Caco-2 (cell line): Measurements from ENCODE around the gene TCP1. TPM values are rescaled to one million over a fixed set of nuclear protein-coding genes. Genes with fewer than 3 reads are reported as not detected.

ENCODE experiments used
- BruUV-seq: library from RNA; stranded (reverse); fragments of 400-500 nt; replicated peaks from 2 replicates; lab custom pipeline; 2021; lab: Mats Ljungman, UMichigan
- CTCF ChIA-PET: fragments of 300-600 bp; sonication (Branson Sonifier 250); formaldehyde crosslinking; loops from one replicate; lab custom pipeline; 2022; ENCODE audit warnings: antibody characterized with exemption; lab: Charles Lee
- POLR2A ChIA-PET: fragments of 300-600 bp; sonication (Branson Sonifier 250); formaldehyde crosslinking; loops from one replicate; lab custom pipeline; 2022; ENCODE audit warnings: antibody characterized with exemption; lab: Charles Lee
- DNase-seq, 2 experiments: peaks; one replicate each; pipeline versions ENCODE4 v3.0.0 to v3.0.0-alpha.2; 2020 to 2022
- H3K27me3 ChIP-seq: replicated peaks from 2 replicates; pipeline ENCODE4 v1.6.0; 2011; ENCODE audit warnings: low read length; ENCODE audit not compliant: control insufficient read depth, insufficient read depth
- H3K36me3 ChIP-seq: 2 replicates; pipeline ENCODE4 v1.5.1; 2011; ENCODE audit warnings: low read length; ENCODE audit not compliant: control insufficient read depth, insufficient read depth
- H3K4me1 ChIP-seq: fragments of 250-450 bp; sonication (Bioruptor Pico); 2 replicates; pipeline ENCODE4 v1.5.1; 2020; ENCODE audit warnings: mild to moderate bottlenecking
- H3K4me3 ChIP-seq: 2 replicates; pipeline ENCODE4 v1.5.1; 2011; ENCODE audit warnings: low read depth, mild to moderate bottlenecking, control low read depth, low read length
- H3K9me3 ChIP-seq: fragments of 250-450 bp; sonication (Bioruptor Pico); 2 replicates; pipeline ENCODE4 v1.5.1; 2020; ENCODE audit warnings: mild to moderate bottlenecking, moderate library complexity
- H3K27ac Mint-ChIP-seq: one replicate; pipeline ENCODE4 v1.8.0; 2022; ENCODE audit warnings: mixed read lengths; ENCODE audit not compliant: unreplicated experiment
- H3K27me3 Mint-ChIP-seq: one replicate; pipeline ENCODE4 v1.8.0; 2022; ENCODE audit warnings: mixed read lengths; ENCODE audit not compliant: insufficient read depth, unreplicated experiment
- H3K36me3 Mint-ChIP-seq: one replicate; pipeline ENCODE4 v1.8.0; 2022; ENCODE audit warnings: mild to moderate bottlenecking, mixed read lengths; ENCODE audit not compliant: insufficient read depth, unreplicated experiment
- H3K4me1 Mint-ChIP-seq: one replicate; pipeline ENCODE4 v1.8.0; 2022; ENCODE audit warnings: low read depth, mixed read lengths; ENCODE audit not compliant: unreplicated experiment
- H3K4me3 Mint-ChIP-seq: one replicate; pipeline ENCODE4 v1.8.0; 2022; ENCODE audit warnings: mild to moderate bottlenecking, moderate library complexity, mixed read lengths; ENCODE audit not compliant: unreplicated experiment
- H3K9me3 Mint-ChIP-seq: one replicate; pipeline ENCODE4 v1.8.0; 2022; ENCODE audit warnings: mixed read lengths; ENCODE audit not compliant: unreplicated experiment
- CTCF ChIP-seq, 2 experiments: fragments of 200-600 bp in 1 of 2; IDR thresholded peaks; 1 replicate in 1 of 2; 2 replicates in 1 of 2; pipeline versions ENCODE4 v1.5.1 to v1.8.0; 2011 to 2022; ENCODE audit warnings: antibody characterized with exemption in 1 of 2, control low read depth in 1 of 2, inconsistent platforms in 1 of 2, low read depth in 1 of 2, low read length in 1 of 2, mild to moderate bottlenecking in 1 of 2, moderate library complexity in 1 of 2; ENCODE audit not compliant: insufficient read depth in 1 of 2, severe bottlenecking in 1 of 2, unreplicated experiment in 1 of 2
- intact Hi-C: fragments of 100-400 bp; cut with micrococcal nuclease; formaldehyde crosslinking; loops from one replicate; pipeline ENCODE4 v1.10.0; 2022; ENCODE audit not compliant: unreplicated experiment
- total RNA-seq: library from RNA; stranded (reverse); gene quantifications from 2 replicates; pipeline ENCODE4 v1.2.3, GENCODE V29; 2022

TCP1 gene
- total RNA-seq, 1 experiment from 2014 or later = 286 TPM

DNA sequence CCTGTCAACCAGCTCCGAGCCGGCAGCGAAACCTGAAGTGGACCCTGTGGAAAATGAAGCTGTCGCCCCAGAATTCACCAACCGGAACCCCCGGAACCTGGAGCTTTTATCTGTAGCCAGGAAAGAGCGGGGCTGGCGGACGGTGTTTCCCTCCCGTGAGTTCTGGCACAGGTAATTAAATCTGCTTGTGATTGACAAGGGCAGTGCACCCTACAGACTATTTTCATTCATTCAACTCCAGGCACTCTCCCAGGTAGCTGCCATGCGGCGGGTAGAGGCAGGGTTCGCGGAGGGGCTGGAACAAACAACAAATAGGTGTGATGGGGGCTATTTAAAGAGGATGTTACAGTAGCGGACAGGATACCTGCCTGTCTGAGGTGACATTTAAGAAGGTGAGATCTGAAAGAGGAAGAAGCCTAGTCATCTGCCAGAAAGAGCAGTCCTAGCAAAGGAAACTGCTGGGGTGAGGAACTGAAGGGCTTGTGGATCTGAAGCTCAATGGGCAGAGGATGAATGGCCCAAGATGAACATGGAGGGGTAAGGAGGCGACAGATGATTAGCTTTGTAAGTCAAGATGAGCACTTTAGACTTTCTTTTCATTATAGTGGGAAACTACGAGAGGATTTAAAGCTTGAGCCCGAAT lies 1.7 kb upstream of the TCP1 start:
- Mint-ChIP-seq H3K4me1 (peaks cover 18% of the 10 kb centered on the region), H3K27ac (peak overlapping the region; percentile 98), H3K36me3 (peaks cover 94% of the 10 kb centered on the region), H3K27me3 (no peaks in the 10 kb centered on the region), H3K4me3 (peak overlapping the region; percentile 96), H3K9me3 (no peaks in the 10 kb centered on the region)
- H3K4me3 ChIP-seq = peak overlapping the region; percentile 95
- H3K36me3 ChIP-seq = peaks cover 3% of the 10 kb centered on the region
- no peaks in the 10 kb centered on the region for H3K27me3 ChIP-seq
- ChIA-PET CTCF (interaction anchor here (0.9 to 1.6 kb wide), 3 partner anchors 16 to 657 kb away, joined by 3 to 7 read pairs (median 4); partner anchors contain the start of gene ACAT2), POLR2A (interaction anchor here (1.0 to 4.4 kb wide), 5 partner anchors 15 to 178 kb away, joined by 3 to 71 read pairs (median 21); partner anchors contain the start of genes ACAT2 and WTAP)
- intact Hi-C loops = loop anchor here (1.0 kb wide), 2 partner anchors 16 to 64 kb away; partner anchors contain the start of gene WTAP
- BruUV-seq = no TSS peak
- DNase-seq = peak in 1 of 2 experiments; percentile 20
- H3K9me3 ChIP-seq = no peaks in the 10 kb centered on the region
- no peak for TF ChIP-seq CTCF (IDR thresholded peaks at IDR 0.05; ENCODE audit: insufficient read depth in 1 of 2, low read depth in 1 of 2, low read length in 1 of 2, severe bottlenecking in 1 of 2, unreplicated experiment in 1 of 2)
- peaks cover 18% of the 10 kb centered on the region for H3K4me1 ChIP-seq

DNA sequence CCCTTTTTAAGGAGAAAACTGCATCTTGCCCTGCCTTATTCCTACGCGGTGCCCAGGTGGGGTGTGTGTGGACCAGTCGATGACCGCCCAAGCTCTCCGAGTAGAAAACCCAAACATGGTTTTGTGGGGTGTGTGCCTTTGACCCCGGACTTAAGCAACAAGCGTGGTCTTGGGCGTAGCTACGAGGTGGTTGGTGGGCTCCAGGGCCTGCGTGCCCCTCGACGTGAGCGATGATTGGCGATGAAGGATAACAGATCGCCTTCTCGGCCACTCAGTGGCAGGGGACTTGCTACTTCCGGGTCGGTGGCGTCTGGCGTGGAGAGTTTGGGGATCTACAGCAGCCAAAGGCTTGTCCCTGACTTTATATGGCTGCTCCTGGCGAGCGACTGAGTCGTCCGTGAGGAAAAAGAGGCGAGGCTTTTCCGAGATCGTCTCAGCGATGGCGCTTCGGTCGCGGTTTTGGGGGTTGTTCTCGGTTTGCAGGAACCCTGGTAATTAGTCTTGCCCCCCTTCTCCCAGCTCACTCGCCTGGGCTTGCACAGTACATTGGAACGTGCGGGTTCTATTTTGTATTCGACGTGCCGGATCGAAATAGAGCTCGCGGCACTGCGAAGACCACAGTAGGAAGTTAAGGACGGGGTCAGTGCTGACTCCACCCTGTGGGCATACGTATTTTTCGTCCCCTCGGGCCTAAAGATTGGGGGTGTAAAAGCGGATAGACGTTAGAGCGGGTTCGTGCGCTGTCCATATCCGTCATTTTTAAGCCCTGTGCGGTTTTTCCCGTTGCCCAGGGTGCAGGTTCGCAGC lies 950 bp upstream of the TCP1 start, which contains the start of gene MRPL18:
Gene MRPL18 (plus strand): TSS at position 319 of the 807 bp plus-strand sequence. CDS start 121 bp downstream, at position 440.
- Histone ChIP-seq H3K4me3 (peak within 1 kb of the TSS; percentile 95), H3K4me1 (peaks cover 18% of the 10 kb centered on the region), H3K27me3 (no peaks in the 10 kb centered on the region), H3K9me3 (no peaks in the 10 kb centered on the region), H3K36me3 (peaks cover 3% of the 10 kb centered on the region)
- peak; percentile 91 to 95 for DNase-seq
- Mint-ChIP-seq H3K36me3 (peaks cover 94% of the 10 kb centered on the region), H3K4me3 (peak within 1 kb of the TSS; percentile 96), H3K4me1 (peaks cover 18% of the 10 kb centered on the region), H3K27me3 (no peaks in the 10 kb centered on the region), H3K9me3 (no peaks in the 10 kb centered on the region), H3K27ac (peak within 1 kb of the TSS; percentile 98)
- TSS peak; percentile 33 for BruUV-seq
- TF ChIP-seq CTCF (IDR thresholded peaks at IDR 0.05; ENCODE audit: insufficient read depth in 1 of 2, low read depth in 1 of 2, low read length in 1 of 2, severe bottlenecking in 1 of 2, unreplicated experiment in 1 of 2) = no peak
- CTCF ChIA-PET = interaction anchor here (0.9 to 1.6 kb wide), 5 partner anchors 16 to 656 kb away, joined by 3 to 7 read pairs (median 4); partner anchors contain the start of gene ACAT2
- intact Hi-C loops = loop anchor here (1.0 kb wide), 2 partner anchors 17 to 63 kb away; partner anchors contain the start of gene WTAP
- POLR2A ChIA-PET = interaction anchor here (0.6 to 4.4 kb wide), 11 partner anchors 16 to 179 kb away, joined by 3 to 71 read pairs (median 4); partner anchors contain the start of genes ACAT2 and WTAP
